PC-9 (cell line): ENCODE data around the gene HLA-DOB. TPM values are rescaled to one million over a fixed set of nuclear protein-coding genes. Genes with fewer than 3 reads are reported as not detected.
A peak's percentile ranks its signal among the peaks of the same experiment; 100 is the strongest.

ENCODE experiments used
- BruUV-seq: library from RNA; stranded (reverse); fragments of 400-500 nt; replicated peaks from 2 replicates; lab custom pipeline; 2021; lab: Mats Ljungman, UMichigan
- CTCF ChIA-PET: fragments of 300-600 bp; sonication (Branson Sonifier 250); formaldehyde crosslinking; loops from one replicate; lab custom pipeline; 2022; ENCODE audit warnings: antibody characterized with exemption; lab: Charles Lee
- POLR2A ChIA-PET: fragments of 300-600 bp; sonication (Branson Sonifier 250); formaldehyde crosslinking; loops from one replicate; lab custom pipeline; 2022; ENCODE audit warnings: antibody characterized with exemption; ENCODE audit not compliant: unreplicated experiment; lab: Charles Lee
- DNase-seq, 2 experiments: peaks; one replicate each; pipeline versions ENCODE4 v3.0.0 to v3.0.0-alpha.2; 2015 to 2022; ENCODE audit warnings: mixed read lengths in 1 of 2
- H2AFZ ChIP-seq: fragments of 200-600 bp; sonication (generic); 2 replicates; pipeline ENCODE4 v1.8.1; 2017; ENCODE audit warnings: antibody characterized with exemption
- H3F3A ChIP-seq: fragments of 200-600 bp; sonication (generic); 2 replicates; pipeline ENCODE4 v1.8.1; 2017; ENCODE audit warnings: antibody characterized with exemption, mild to moderate bottlenecking, low read depth; ENCODE audit not compliant: insufficient read depth
- H3K27ac ChIP-seq: fragments of 200-600 bp; sonication (generic); 2 replicates; pipeline ENCODE4 v1.6.1; 2016; ENCODE audit warnings: mixed run types
- H3K27me3 ChIP-seq: fragments of 200-600 bp; sonication (generic); 2 replicates; pipeline ENCODE4 v1.6.1; 2016; ENCODE audit warnings: low read depth, mixed run types; ENCODE audit not compliant: insufficient read depth
- H3K36me3 ChIP-seq: fragments of 200-600 bp; sonication (generic); 2 replicates; pipeline ENCODE4 v1.6.1; 2016; ENCODE audit warnings: low read depth, mixed run types
- H3K4me1 ChIP-seq: fragments of 200-600 bp; sonication (generic); replicated peaks from 2 replicates; pipeline ENCODE4 v1.6.1; 2016; ENCODE audit warnings: mixed run types; ENCODE audit not compliant: insufficient read depth
- H3K4me2 ChIP-seq: fragments of 200-600 bp; sonication (generic); 2 replicates; pipeline ENCODE4 v1.6.1; 2017; ENCODE audit warnings: mixed run types
- H3K4me3 ChIP-seq: fragments of 200-600 bp; sonication (generic); 2 replicates; pipeline ENCODE4 v1.6.1; 2016; ENCODE audit warnings: mixed run types
- H3K79me2 ChIP-seq: fragments of 200-600 bp; sonication (generic); 2 replicates; pipeline ENCODE4 v1.6.1; 2017; ENCODE audit warnings: low read depth, mixed run types
- H3K9me2 ChIP-seq: fragments of 200-600 bp; sonication (generic); 2 replicates; pipeline ENCODE4 v1.8.1; 2017; ENCODE audit warnings: mild to moderate bottlenecking; ENCODE audit not compliant: insufficient read depth
- H3K9me3 ChIP-seq: fragments of 200-600 bp; sonication (generic); 2 replicates; pipeline ENCODE4 v1.8.1; 2016; ENCODE audit warnings: low read depth; ENCODE audit not compliant: insufficient read depth
- H4K20me1 ChIP-seq: fragments of 200-600 bp; sonication (generic); 2 replicates; pipeline ENCODE4 v1.8.1; 2017; ENCODE audit not compliant: insufficient read depth
- EZH2 ChIP-seq: fragments of 200-600 bp; sonication (generic); IDR thresholded peaks from 2 replicates; pipeline ENCODE4 v1.8.0; 2017; ENCODE audit warnings: antibody characterized with exemption, low read depth
- intact Hi-C: fragments of 100-400 bp; cut with micrococcal nuclease; formaldehyde crosslinking; loops from one replicate; pipeline ENCODE4 v1.10.0; 2022; ENCODE audit not compliant: unreplicated experiment
- total RNA-seq: library from RNA; stranded (reverse); gene quantifications from 2 replicates; pipeline ENCODE4 v1.2.3, GENCODE V29; 2021
- TF ChIP-seq, protein P1 (sequence below): fragments of 200-600 bp; sonication (generic); conservative IDR thresholded peaks from 2 replicates; pipeline ENCODE4 v1.6.1; 2017; ENCODE audit warnings: mixed run types, antibody characterized with exemption, mild to moderate bottlenecking, moderate library complexity

Gene HLA-DOB
- total RNA-seq, 1 experiment from 2014 or later, result 3.4 TPM

DNA sequence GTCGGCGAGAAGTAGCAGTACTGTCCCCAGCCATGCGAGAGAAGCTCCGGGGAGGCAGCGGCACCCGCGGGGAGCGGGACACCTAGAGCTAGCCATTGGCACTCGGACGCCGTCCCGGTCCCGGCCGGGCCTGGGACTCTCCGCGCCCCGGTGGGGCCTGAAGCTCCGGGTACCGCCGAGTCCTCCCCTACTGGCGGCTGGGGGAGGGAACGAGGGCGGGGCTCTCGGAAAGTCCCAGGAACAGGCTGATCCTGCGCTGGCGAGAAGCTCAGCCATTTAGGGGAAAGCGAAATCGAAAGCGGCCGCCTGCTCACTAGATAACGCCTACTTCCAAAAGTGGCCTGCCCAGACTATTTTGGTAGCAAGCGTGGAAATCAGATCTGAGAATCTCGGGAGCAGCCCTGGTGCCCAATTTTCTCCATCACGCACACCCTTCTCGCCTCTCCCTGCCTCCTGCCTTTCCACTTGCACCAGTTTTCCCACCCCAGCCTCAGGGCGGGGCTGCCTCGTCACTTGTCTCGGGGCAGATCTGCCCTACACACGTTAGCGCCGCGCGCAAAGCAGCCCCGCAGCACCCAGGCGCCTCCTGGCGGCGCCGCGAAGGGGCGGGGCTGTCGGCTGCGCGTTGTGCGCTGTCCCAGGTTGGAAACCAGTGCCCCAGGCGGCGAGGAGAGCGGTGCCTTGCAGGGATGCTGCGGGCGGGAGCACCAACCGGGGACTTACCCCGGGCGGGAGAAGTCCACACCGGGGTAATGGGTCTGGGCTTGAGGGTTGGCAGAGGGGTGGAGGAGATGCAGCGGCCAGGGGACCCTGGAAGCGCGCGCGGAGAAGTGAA is 37.0 kb upstream of the HLA-DOB start, which contains the start of the genes PSMB9 and TAP1:
Gene PSMB9 (plus strand): TSS at position 652 of the 835 bp plus-strand sequence. CDS start 38 bp downstream, at position 690.
Gene TAP1 (minus strand): TSS at position 164 of the 835 bp plus-strand sequence. CDS start 68 bp downstream, at position 96.
- Histone ChIP-seq H3K36me3 (no peaks in the 10 kb centered on the region), H3F3A (no peaks in the 10 kb centered on the region), H3K9me3 (no peaks in the 10 kb centered on the region), H4K20me1 (no peaks in the 10 kb centered on the region), H3K4me1 (peaks cover 8% of the 10 kb centered on the region), H3K79me2 (no peaks in the 10 kb centered on the region), H3K4me3 (peak within 1 kb of the TSS; percentile 87), H2AFZ (peak within 1 kb of the TSS; percentile 90), H3K4me2 (peak within 1 kb of the TSS; percentile 89), H3K9me2 (no peaks in the 10 kb centered on the region), H3K27ac (peak within 1 kb of the TSS; percentile 12; the same call in 1 of the 2 replicates), H3K27me3 (no peaks in the 10 kb centered on the region)
- TF ChIP-seq EZH2, result no peak
- TF ChIP-seq, protein P1, sequence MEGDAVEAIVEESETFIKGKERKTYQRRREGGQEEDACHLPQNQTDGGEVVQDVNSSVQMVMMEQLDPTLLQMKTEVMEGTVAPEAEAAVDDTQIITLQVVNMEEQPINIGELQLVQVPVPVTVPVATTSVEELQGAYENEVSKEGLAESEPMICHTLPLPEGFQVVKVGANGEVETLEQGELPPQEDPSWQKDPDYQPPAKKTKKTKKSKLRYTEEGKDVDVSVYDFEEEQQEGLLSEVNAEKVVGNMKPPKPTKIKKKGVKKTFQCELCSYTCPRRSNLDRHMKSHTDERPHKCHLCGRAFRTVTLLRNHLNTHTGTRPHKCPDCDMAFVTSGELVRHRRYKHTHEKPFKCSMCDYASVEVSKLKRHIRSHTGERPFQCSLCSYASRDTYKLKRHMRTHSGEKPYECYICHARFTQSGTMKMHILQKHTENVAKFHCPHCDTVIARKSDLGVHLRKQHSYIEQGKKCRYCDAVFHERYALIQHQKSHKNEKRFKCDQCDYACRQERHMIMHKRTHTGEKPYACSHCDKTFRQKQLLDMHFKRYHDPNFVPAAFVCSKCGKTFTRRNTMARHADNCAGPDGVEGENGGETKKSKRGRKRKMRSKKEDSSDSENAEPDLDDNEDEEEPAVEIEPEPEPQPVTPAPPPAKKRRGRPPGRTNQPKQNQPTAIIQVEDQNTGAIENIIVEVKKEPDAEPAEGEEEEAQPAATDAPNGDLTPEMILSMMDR, result peak; percentile 67
- intact Hi-C loops, result loop anchor here (1.0 kb wide), 2 partner anchors 9 to 15 kb away; partner anchors contain the start of genes PSMB8 and TAP2
- ChIA-PET CTCF (interaction anchor here (0.6 to 1.5 kb wide), 8 partner anchors 9 to 399 kb away, joined by 3 to 47 read pairs (median 5); partner anchors contain the start of gene TAP2), POLR2A (interaction anchor here (0.5 to 0.9 kb wide), 6 partner anchors 9 to 1114 kb away, joined by 3 to 10 read pairs (median 3); no protein-coding TSS in a partner anchor)
- DNase-seq, result peak; percentile 77 to 90
- no TSS peak for BruUV-seq

- peak overlapping the region; percentile 90 for H2AFZ ChIP-seq
- DNase-seq, result peak in 1 of 2 experiments; percentile 42
- intact Hi-C loops, result loop anchor here (1.0 kb wide), 2 partner anchors 9 to 15 kb away; partner anchors contain the start of genes PSMB8 and TAP2
- POLR2A ChIA-PET, result interaction anchor here (0.6 to 0.9 kb wide), 4 partner anchors 8 to 1114 kb away, joined by 3 to 10 read pairs (median 4); no protein-coding TSS in a partner anchor
- TF ChIP-seq, protein P1, result no peak
- H3F3A ChIP-seq, result no peaks in the 10 kb centered on the region
- H3K4me1 ChIP-seq, result peaks cover 8% of the 10 kb centered on the region
- no peak overlapping the region for H3K27ac ChIP-seq
- peak overlapping the region; percentile 87 for H3K4me3 ChIP-seq
- no peaks in the 10 kb centered on the region for H3K79me2 ChIP-seq
- no peaks in the 10 kb centered on the region for H3K27me3 ChIP-seq
- no peaks in the 10 kb centered on the region for H3K36me3 ChIP-seq
- H3K9me3 ChIP-seq, result no peaks in the 10 kb centered on the region
- no peaks in the 10 kb centered on the region for H3K9me2 ChIP-seq
- peak overlapping the region; percentile 89 for H3K4me2 ChIP-seq
- BruUV-seq, result TSS peak; percentile 53
- no peaks in the 10 kb centered on the region for H4K20me1 ChIP-seq
- CTCF ChIA-PET, result interaction anchor here (0.6 to 1.5 kb wide), 7 partner anchors 8 to 399 kb away, joined by 3 to 47 read pairs (median 6); partner anchors contain the start of gene TAP2
These were observed 36.2 kb upstream of the HLA-DOB start for GRCh38 chr6:32852844-32853540.
